Measurements from ENCODE around the gene GPR78. TPM values are rescaled to one million over a fixed set of nuclear protein-coding genes. Genes with fewer than 3 reads are reported as not detected.

GPR78 gene
- total and polyA plus RNA-seq, 4 donors: not detected

- Histone ChIP-seq H3K4me1 (ENCODE audit: control insufficient read depth in 4 of 4, insufficient read depth in 4 of 4, low read length in 3 of 4) (peaks cover 0 to 4% (median 0%) of the 10 kb centered on the region in 4 donors), H3K27me3 (ENCODE audit: control insufficient read depth in 4 of 4, insufficient read depth in 4 of 4, low read length in 3 of 4) (peaks cover 2 to 6% (median 5%) of the 10 kb centered on the region in 4 donors), H3K9ac (ENCODE audit: low read depth in 1 of 2, low read length in 2 of 2) (no peak overlapping the region), H3K36me3 (ENCODE audit: control insufficient read depth in 4 of 4, insufficient read depth in 3 of 4, low read depth in 1 of 4, low read length in 3 of 4) (no peaks in the 10 kb centered on the region), H3K4me3 (ENCODE audit: low read depth in 1 of 3, low read length in 3 of 3) (no peak overlapping the region), H3K9me3 (ENCODE audit: control insufficient read depth in 4 of 4, low read length in 3 of 4) (no peaks in the 10 kb centered on the region), H3K27ac (ENCODE audit: low read depth in 1 of 2, low read length in 2 of 2) (no peak overlapping the region)
- WGBS: 77% methylated on average over 2 of the region's 2 CpGs
- TF ChIP-seq ZBTB33 (IDR thresholded peaks at IDR 0.05): no peak
- no peak for TF ChIP-seq SP1 (IDR thresholded peaks at IDR 0.05)
- no peak for TF ChIP-seq FOXA2 (IDR thresholded peaks at IDR 0.05)
- TF ChIP-seq GABPA (IDR thresholded peaks at IDR 0.05 in 1 of 2, conservative IDR thresholded peaks at IDR 0.05 in 1 of 2): no peak
- no peak for TF ChIP-seq MAX (IDR thresholded peaks at IDR 0.05)
- no peak for TF ChIP-seq EGR1 (IDR thresholded peaks at IDR 0.05; ENCODE audit: low read depth in 2 of 2)
- TF ChIP-seq RXRA (IDR thresholded peaks at IDR 0.05): no peak
- TF ChIP-seq HNF4A (conservative IDR thresholded peaks at IDR 0.05): no peak
- TF ChIP-seq CTCF (IDR thresholded peaks at IDR 0.05; ENCODE audit: low read depth, low read length, missing input control): no peak
- no peak for TF ChIP-seq HNF4G (IDR thresholded peaks at IDR 0.05)
- no peak for TF ChIP-seq YY1 (IDR thresholded peaks at IDR 0.05)
- TF ChIP-seq RAD21 (IDR thresholded peaks at IDR 0.05): no peak
- TF ChIP-seq ATF3 (IDR thresholded peaks at IDR 0.05): no peak
- TF ChIP-seq NR2F2 (IDR thresholded peaks at IDR 0.05): no peak
- TF ChIP-seq REST (IDR thresholded peaks at IDR 0.05): no peak
- no peak for TF ChIP-seq FOXA1 (IDR thresholded peaks at IDR 0.05)
- TF ChIP-seq TAF1 (conservative IDR thresholded peaks at IDR 0.05): no peak
- no peak for TF ChIP-seq JUND (IDR thresholded peaks at IDR 0.05)
- DNase-seq (ENCODE audit: low spot score): no peak
These were observed 7.9 kb downstream of the GPR78 start for GRCh38 chr4:8588196-8588470.
